Neuron (in vitro differentiated cells): ENCODE results near the gene OR52I2.

ENCODE experiments used
- H2AFZ ChIP-seq: one replicate; pipeline ENCODE4 v1.6.1; 2013; ENCODE audit warnings: low read depth, mild to moderate bottlenecking, inconsistent platforms, low read length, moderate library complexity
- H3K27me3 ChIP-seq: one replicate; pipeline ENCODE4 v1.6.1; 2013; ENCODE audit warnings: low read length; ENCODE audit not compliant: insufficient read depth
- H3K36me3 ChIP-seq: one replicate; pipeline ENCODE4 v1.6.1; 2013; ENCODE audit warnings: low read length; ENCODE audit not compliant: insufficient read depth
- H3K4me1 ChIP-seq: one replicate; pipeline ENCODE4 v1.6.1; 2013; ENCODE audit warnings: low read length; ENCODE audit not compliant: insufficient read depth
- H3K4me3 ChIP-seq: 2 replicates; pipeline ENCODE4 v1.5.1; 2013; ENCODE audit warnings: mild to moderate bottlenecking, low read length, moderate library complexity
- H3K9me3 ChIP-seq: one replicate; pipeline ENCODE4 v1.6.1; 2013; ENCODE audit warnings: low read length

The OR52I2 gene

GRCh38 chr11:4577761-4578160 lies 3.8 kb upstream of the OR52I2 start:
- no peak overlapping the region for H3K4me3 ChIP-seq
- peaks cover 2% of the 10 kb centered on the region for H3K27me3 ChIP-seq
- H3K4me1 ChIP-seq, result no peaks in the 10 kb centered on the region
- H2AFZ ChIP-seq, result no peak overlapping the region
- H3K36me3 ChIP-seq, result no peaks in the 10 kb centered on the region
- H3K9me3 ChIP-seq, result no peaks in the 10 kb centered on the region

GRCh38 chr11:4578624-4579023 lies 2.9 kb upstream of the OR52I2 start:
- H3K4me1 ChIP-seq, result no peaks in the 10 kb centered on the region
- no peaks in the 10 kb centered on the region for H3K36me3 ChIP-seq
- H2AFZ ChIP-seq, result no peak overlapping the region
- H3K9me3 ChIP-seq, result no peaks in the 10 kb centered on the region
- H3K4me3 ChIP-seq, result no peak overlapping the region
- peaks cover 2% of the 10 kb centered on the region for H3K27me3 ChIP-seq

- Histone ChIP-seq H3K4me3 (no peak overlapping the region), H3K27me3 (no peaks in the 10 kb centered on the region), H3K36me3 (no peaks in the 10 kb centered on the region), H2AFZ (no peak overlapping the region), H3K4me1 (no peaks in the 10 kb centered on the region), H3K9me3 (no peaks in the 10 kb centered on the region)
Measured at GRCh38 chr11:4580124-4580523, 1.4 kb upstream of the OR52I2 start.

GRCh38 chr11:4589017-4589416 lies 7.5 kb downstream of the OR52I2 start:
- H2AFZ ChIP-seq, result no peak overlapping the region
- no peaks in the 10 kb centered on the region for H3K4me1 ChIP-seq
- H3K36me3 ChIP-seq, result no peaks in the 10 kb centered on the region
- no peaks in the 10 kb centered on the region for H3K27me3 ChIP-seq
- no peak overlapping the region for H3K4me3 ChIP-seq
- H3K9me3 ChIP-seq, result no peaks in the 10 kb centered on the region

GRCh38 chr11:4593739-4594138 lies 12.2 kb downstream of the OR52I2 start, which contains the start of gene OR52I1:
OR52I1 (plus strand) TSS chr11:4594039; CDS start chr11:4594039, 0 bp downstream.
- peaks cover 3% of the 10 kb centered on the region for H3K36me3 ChIP-seq
- no peak within 1 kb of the TSS for H2AFZ ChIP-seq
- no peak within 1 kb of the TSS for H3K4me3 ChIP-seq
- H3K4me1 ChIP-seq, result no peaks in the 10 kb centered on the region
- H3K9me3 ChIP-seq, result no peaks in the 10 kb centered on the region
- no peaks in the 10 kb centered on the region for H3K27me3 ChIP-seq

- Histone ChIP-seq H3K4me1 (peaks cover 8% of the 10 kb centered on the region), H3K36me3 (peaks cover 35% of the 10 kb centered on the region), H2AFZ (no peak overlapping the region), H3K4me3 (no peak overlapping the region), H3K9me3 (no peaks in the 10 kb centered on the region), H3K27me3 (no peaks in the 10 kb centered on the region)
Measured at GRCh38 chr11:4605057-4605456, 23.5 kb downstream of the OR52I2 start.

- Histone ChIP-seq H3K36me3 (peaks cover 22% of the 10 kb centered on the region), H2AFZ (no peak overlapping the region), H3K9me3 (no peaks in the 10 kb centered on the region), H3K4me3 (peak overlapping the region; percentile 78), H3K4me1 (peaks cover 8% of the 10 kb centered on the region), H3K27me3 (no peaks in the 10 kb centered on the region)
Measured at GRCh38 chr11:4606231-4607015, 24.9 kb downstream of the OR52I2 start.

- peaks cover 11% of the 10 kb centered on the region for H3K4me1 ChIP-seq
- peaks cover 15% of the 10 kb centered on the region for H3K36me3 ChIP-seq
- peak overlapping the region; percentile 78 for H3K4me3 ChIP-seq
- H3K9me3 ChIP-seq, result no peaks in the 10 kb centered on the region
- no peaks in the 10 kb centered on the region for H3K27me3 ChIP-seq
- peak overlapping the region; percentile 69 for H2AFZ ChIP-seq
Measured at GRCh38 chr11:4607096-4607495, 25.6 kb downstream of the OR52I2 start.

- H3K9me3 ChIP-seq, result no peaks in the 10 kb centered on the region
- H3K4me3 ChIP-seq, result peak within 1 kb of the TSS; percentile 78
- H3K36me3 ChIP-seq, result peaks cover 13% of the 10 kb centered on the region
- peaks cover 16% of the 10 kb centered on the region for H3K4me1 ChIP-seq
- no peaks in the 10 kb centered on the region for H3K27me3 ChIP-seq
- peak within 1 kb of the TSS; percentile 69 for H2AFZ ChIP-seq
Measured at GRCh38 chr11:4607781-4608666, 26.5 kb downstream of the OR52I2 start, which contains the start of gene TRIM68. TRIM68 (minus strand) TSS chr11:4608231; CDS start chr11:4605504, 2,727 bp downstream.

GRCh38 chr11:4610258-4610935 lies 28.9 kb downstream of the OR52I2 start:
- H3K4me1 ChIP-seq, result peaks cover 16% of the 10 kb centered on the region
- no peaks in the 10 kb centered on the region for H3K9me3 ChIP-seq
- no peaks in the 10 kb centered on the region for H3K36me3 ChIP-seq
- H3K27me3 ChIP-seq, result peaks cover 4% of the 10 kb centered on the region
- no peak overlapping the region for H2AFZ ChIP-seq
- H3K4me3 ChIP-seq, result no peak overlapping the region

GRCh38 chr11:4611986-4612385 lies 30.4 kb downstream of the OR52I2 start:
- peaks cover 14% of the 10 kb centered on the region for H3K4me1 ChIP-seq
- no peak overlapping the region for H3K4me3 ChIP-seq
- peaks cover 4% of the 10 kb centered on the region for H3K27me3 ChIP-seq
- H2AFZ ChIP-seq, result no peak overlapping the region
- H3K9me3 ChIP-seq, result no peaks in the 10 kb centered on the region
- H3K36me3 ChIP-seq, result no peaks in the 10 kb centered on the region

- H3K9me3 ChIP-seq, result no peaks in the 10 kb centered on the region
- no peak overlapping the region for H3K4me3 ChIP-seq
- H2AFZ ChIP-seq, result no peak overlapping the region
- peaks cover 8% of the 10 kb centered on the region for H3K4me1 ChIP-seq
- no peaks in the 10 kb centered on the region for H3K36me3 ChIP-seq
- peaks cover 6% of the 10 kb centered on the region for H3K27me3 ChIP-seq
Measured at GRCh38 chr11:4615856-4616444, 34.4 kb downstream of the OR52I2 start.
